HepG2 (cell line): ENCODE measurements around the gene HMCN1. TPM values are rescaled to one million over a fixed set of nuclear protein-coding genes. Genes with fewer than 3 reads are reported as not detected.

Experiments
- ATAC-seq: fragments of 200-7000 bp; cut with Tn5 transposase; 3 replicates; pipeline ENCODE4 v1.9.1; 2020; ENCODE audit warnings: mild to moderate bottlenecking, moderate library complexity
- BruUV-seq: library from RNA; stranded (reverse); fragments of 400-500 nt; replicated peaks from 2 replicates; lab custom pipeline; 2021; lab: Mats Ljungman, UMichigan
- CTCF ChIA-PET: fragments of 300-600 bp; formaldehyde crosslinking; extraction: SDS; loops from one replicate; lab custom pipeline; 2021; ENCODE audit warnings: low total read pairs, inconsistent platforms, low intra/inter-chr PET ratio; lab: Yijun Ruan, JAX
- POLR2A ChIA-PET: fragments of 350-600 bp; sonication (Branson Sonifier 250); formaldehyde crosslinking; loops from one replicate; lab custom pipeline; 2020; ENCODE audit warnings: antibody characterized with exemption, inconsistent platforms; lab: Yijun Ruan, JAX
- DNase-seq: peaks from one replicate; pipeline ENCODE4 v3.0.0-alpha.2; 2015; ENCODE audit warnings: low spot score
- FAIRE-seq: peaks from 3 replicates; lab custom pipeline; 2011; peaks lifted over from hg19 to GRCh38; lab: Jason Lieb, UNC
- H2AFZ ChIP-seq: one replicate; pipeline ENCODE4 v1.6.1; 2011; ENCODE audit warnings: low read length, inconsistent platforms
- H3K27ac ChIP-seq: fragments of 300-600 bp; 3 replicates; pipeline ENCODE4 v1.8.0; 2011; ENCODE audit warnings: mixed run types, mild to moderate bottlenecking, mixed read lengths, low read length, inconsistent platforms; ENCODE audit not compliant: insufficient read depth; ENCODE audit errors: extremely low read length
- H3K27me3 ChIP-seq, 2 experiments: fragments of 200-600 bp in 1 of 2; 2 replicates in 1 of 2; 3 replicates in 1 of 2; pipeline versions ENCODE4 v1.6.0 to v1.8.0; 2011; ENCODE audit warnings: low read length in 2 of 2, mild to moderate bottlenecking in 2 of 2, moderate library complexity in 2 of 2, inconsistent platforms in 1 of 2; ENCODE audit not compliant: insufficient read depth in 2 of 2, control insufficient read depth in 1 of 2
- H3K36me3 ChIP-seq, 2 experiments: fragments of 200-600 bp in 1 of 2; replicated peaks in 1 of 2; 2 replicates in 1 of 2; 3 replicates in 1 of 2; pipeline versions ENCODE4 v1.5.1 to v1.8.0; 2011; ENCODE audit warnings: low read length in 2 of 2, inconsistent platforms in 1 of 2; ENCODE audit not compliant: insufficient read depth in 2 of 2, control insufficient read depth in 1 of 2
- H3K4me1 ChIP-seq: 2 replicates; pipeline ENCODE4 v1.5.1; 2012; ENCODE audit warnings: low read length, inconsistent platforms; ENCODE audit not compliant: insufficient read depth
- H3K4me2 ChIP-seq: 2 replicates; pipeline ENCODE4 v1.6.0; 2011; ENCODE audit warnings: low read depth, low read length, inconsistent platforms
- H3K4me3 ChIP-seq, 3 experiments: fragments of 200-600 bp in 1 of 3; sonication (generic), shearing (Covaris generic) in 1 of 3; replicated peaks in 1 of 3; 2 replicates each; pipeline ENCODE4 v1.5.1; 2011 to 2016; ENCODE audit warnings: low read length in 3 of 3, inconsistent platforms in 2 of 3, low read depth in 2 of 3, mild to moderate bottlenecking in 2 of 3, control low read depth in 1 of 3, mixed read lengths in 1 of 3; ENCODE audit not compliant: insufficient read depth in 1 of 3
- H3K79me2 ChIP-seq: one replicate; pipeline ENCODE4 v1.6.1; 2011; ENCODE audit warnings: low read length, inconsistent platforms; ENCODE audit not compliant: insufficient read depth
- H3K9ac ChIP-seq: 2 replicates; pipeline ENCODE4 v1.6.0; 2011; ENCODE audit warnings: mild to moderate bottlenecking, low read depth, low read length, inconsistent platforms; ENCODE audit not compliant: insufficient read depth
- H3K9me3 ChIP-seq: 2 replicates; pipeline ENCODE4 v1.5.1; 2012; ENCODE audit warnings: mild to moderate bottlenecking, low read length
- H4K20me1 ChIP-seq: 2 replicates; pipeline ENCODE4 v1.6.0; 2011; ENCODE audit warnings: inconsistent platforms, mild to moderate bottlenecking, low read length, moderate library complexity; ENCODE audit not compliant: insufficient read depth
- AHR ChIP-seq: IDR thresholded peaks from 2 replicates; pipeline ENCODE4 v1.6.1; 2018; ENCODE audit warnings: missing genetic modification reagents, missing compliant biosample characterization
- DNMT1 ChIP-seq: sonication (generic); formaldehyde crosslinking; IDR thresholded peaks from 2 replicates; pipeline ENCODE4 v1.5.1; 2020; ENCODE audit warnings: mild to moderate bottlenecking, missing genetic modification reagents
- KLF13 ChIP-seq: sonication (generic); formaldehyde crosslinking; IDR thresholded peaks from 2 replicates; pipeline ENCODE4 v1.4.0; 2020; ENCODE audit warnings: mild to moderate bottlenecking, missing genetic modification reagents
- MAFK ChIP-seq, 2 experiments: IDR thresholded peaks in 1 of 2; conservative IDR thresholded peaks in 1 of 2; 2 replicates each; pipeline ENCODE4 v1.6.1; 2011; ENCODE audit warnings: improper control_type of control experiment in 2 of 2, low read length in 2 of 2
- MYC ChIP-seq: sonication (generic); formaldehyde crosslinking; IDR thresholded peaks from 2 replicates; pipeline ENCODE4 v1.9.0; 2021; ENCODE audit warnings: missing genetic modification reagents, borderline replicate concordance
- SMAD3 ChIP-seq: sonication (generic); formaldehyde crosslinking; IDR thresholded peaks from 2 replicates; pipeline ENCODE4 v1.4.0; 2020; ENCODE audit warnings: missing genetic modification reagents
- SMC3 ChIP-seq: IDR thresholded peaks from 2 replicates; pipeline ENCODE4 v1.6.1; 2011; ENCODE audit warnings: low read length, improper control_type of control experiment
- TGIF2 ChIP-seq: IDR thresholded peaks from 2 replicates; pipeline ENCODE4 v1.6.1; 2016; ENCODE audit warnings: control low read depth, missing compliant biosample characterization
- ZEB1 ChIP-seq: IDR thresholded peaks from 2 replicates; pipeline ENCODE4 v1.6.1; 2012; ENCODE audit warnings: mild to moderate bottlenecking, low read depth, inconsistent platforms; ENCODE audit not compliant: insufficient replicate concordance
- ZFP36L2 ChIP-seq: sonication (generic); formaldehyde crosslinking; IDR thresholded peaks from 2 replicates; pipeline ENCODE4 v1.4.0; 2020; ENCODE audit warnings: missing genetic modification reagents
- ZFP82 ChIP-seq: sonication (generic); formaldehyde crosslinking; IDR thresholded peaks from 2 replicates; pipeline ENCODE4 v1.5.1; 2020; ENCODE audit warnings: mild to moderate bottlenecking, missing genetic modification reagents, borderline replicate concordance
- ZNF24 ChIP-seq: fragments of 450-650 bp; IDR thresholded peaks from 2 replicates; pipeline ENCODE4 v1.6.1; 2017; ENCODE audit warnings: antibody characterized with exemption, mild to moderate bottlenecking
- ZNF282 ChIP-seq: fragments of 450-650 bp; IDR thresholded peaks from 2 replicates; pipeline ENCODE4 v1.6.1; 2018; ENCODE audit not compliant: partially characterized antibody
- ZNF296 ChIP-seq: sonication (generic); formaldehyde crosslinking; conservative IDR thresholded peaks from 2 replicates; pipeline ENCODE4 v1.5.0; 2020; ENCODE audit warnings: mild to moderate bottlenecking, missing genetic modification reagents
- ZNF34 ChIP-seq: sonication (generic); formaldehyde crosslinking; IDR thresholded peaks from 2 replicates; pipeline ENCODE4 v1.4.0; 2020; ENCODE audit warnings: mild to moderate bottlenecking, missing genetic modification reagents, borderline replicate concordance
- ZNF530 ChIP-seq: sonication (generic); formaldehyde crosslinking; IDR thresholded peaks from 2 replicates; pipeline ENCODE4 v1.5.0; 2020; ENCODE audit warnings: low read depth, mild to moderate bottlenecking, missing genetic modification reagents
- ZNF569 ChIP-seq: sonication (generic); formaldehyde crosslinking; IDR thresholded peaks from 2 replicates; pipeline ENCODE4 v1.5.0; 2020; ENCODE audit warnings: mild to moderate bottlenecking, missing genetic modification reagents, moderate library complexity, borderline replicate concordance
- ZNF660 ChIP-seq: sonication (generic); formaldehyde crosslinking; IDR thresholded peaks from 2 replicates; pipeline ENCODE4 v1.5.1; 2020; ENCODE audit warnings: mild to moderate bottlenecking, low read depth, missing genetic modification reagents, borderline replicate concordance
- ZNF747 ChIP-seq: sonication (generic); formaldehyde crosslinking; IDR thresholded peaks from 2 replicates; pipeline ENCODE4 v1.8.1; 2023; ENCODE audit warnings: missing genetic modification reagents, mild to moderate bottlenecking, borderline replicate concordance
- in situ Hi-C: cut with HindIII; loops from 2 replicates; pipeline ENCODE4 v1.10.0; 2017; ENCODE audit warnings: low pct_unique_long_range_greater_than_20kb; ENCODE audit not compliant: extremely low pct_ligation_motif_present
- intact Hi-C: fragments of 100-400 bp; cut with micrococcal nuclease; formaldehyde crosslinking; loops from one replicate; pipeline ENCODE4 v1.10.0; 2022; ENCODE audit not compliant: unreplicated experiment
- polyA plus RNA-seq, 8 experiments: library from polyadenylated mRNA; depleted of rRNA in 3 of 8; stranded (reverse) in 7 of 8; unstranded in 1 of 8; fragments of >200 nt; fragmentation: Illumina TruSeq in 4 of 8; extraction: Trizol in 4 of 8; gene quantifications; 2 replicates each; pipeline versions ENCODE4 v1.2.1 to v1.2.3, GENCODE V29; 2011 to 2016; ENCODE audit warnings: low read depth in 4 of 8, missing spikeins in 1 of 8, mixed read lengths in 1 of 8; ENCODE audit not compliant: insufficient read depth in 1 of 8
- total RNA-seq, 5 experiments: library from RNA; depleted of rRNA; stranded (reverse); fragments of >200 nt; fragmentation: Illumina TruSeq; extraction: Trizol; gene quantifications; 2 replicates each; pipeline ENCODE4 v1.2.3, GENCODE V29; 2016; ENCODE audit warnings: low read depth in 1 of 5
- TF ChIP-seq, protein P1 (sequence below): sonication (generic); formaldehyde crosslinking; IDR thresholded peaks from 2 replicates; pipeline ENCODE4 v1.4.0; 2020; ENCODE audit warnings: missing genetic modification reagents
- TF ChIP-seq, protein P2 (sequence below): IDR thresholded peaks from 2 replicates; pipeline ENCODE4 v1.6.1; 2016; ENCODE audit warnings: missing genetic modification reagents, missing compliant biosample characterization
- TF ChIP-seq, protein P3 (sequence below): sonication (generic); formaldehyde crosslinking; IDR thresholded peaks from 2 replicates; pipeline ENCODE4 v1.9.0; 2021; ENCODE audit warnings: missing genetic modification reagents, mild to moderate bottlenecking, borderline replicate concordance

Gene HMCN1
- total and polyA plus RNA-seq, 2 of the 13 experiments (the other 11 are each of a cell fraction or from before 2014, with no cell fraction given), result 0.03 TPM; not detected in 1

DNA sequence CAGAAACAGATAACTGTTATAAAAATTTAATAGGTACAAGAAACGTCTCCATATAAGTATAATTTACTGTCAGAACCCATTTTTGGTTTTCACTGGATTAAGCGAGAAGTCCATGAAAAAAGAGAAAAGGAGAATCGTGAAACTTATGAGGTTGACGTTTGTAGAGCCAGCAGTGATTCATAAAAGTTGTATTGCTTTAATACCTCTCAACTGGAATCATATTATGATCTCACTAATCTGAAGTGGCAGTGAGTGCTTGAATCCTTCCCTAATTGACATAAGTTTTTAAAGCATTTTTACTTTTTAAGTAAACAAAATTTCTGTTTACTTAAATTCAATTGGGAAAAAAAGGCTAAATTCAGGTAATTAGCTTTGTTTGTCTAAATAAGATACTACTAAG is 325.6 kb downstream of the HMCN1 start (continued):
- TF ChIP-seq, protein P1, sequence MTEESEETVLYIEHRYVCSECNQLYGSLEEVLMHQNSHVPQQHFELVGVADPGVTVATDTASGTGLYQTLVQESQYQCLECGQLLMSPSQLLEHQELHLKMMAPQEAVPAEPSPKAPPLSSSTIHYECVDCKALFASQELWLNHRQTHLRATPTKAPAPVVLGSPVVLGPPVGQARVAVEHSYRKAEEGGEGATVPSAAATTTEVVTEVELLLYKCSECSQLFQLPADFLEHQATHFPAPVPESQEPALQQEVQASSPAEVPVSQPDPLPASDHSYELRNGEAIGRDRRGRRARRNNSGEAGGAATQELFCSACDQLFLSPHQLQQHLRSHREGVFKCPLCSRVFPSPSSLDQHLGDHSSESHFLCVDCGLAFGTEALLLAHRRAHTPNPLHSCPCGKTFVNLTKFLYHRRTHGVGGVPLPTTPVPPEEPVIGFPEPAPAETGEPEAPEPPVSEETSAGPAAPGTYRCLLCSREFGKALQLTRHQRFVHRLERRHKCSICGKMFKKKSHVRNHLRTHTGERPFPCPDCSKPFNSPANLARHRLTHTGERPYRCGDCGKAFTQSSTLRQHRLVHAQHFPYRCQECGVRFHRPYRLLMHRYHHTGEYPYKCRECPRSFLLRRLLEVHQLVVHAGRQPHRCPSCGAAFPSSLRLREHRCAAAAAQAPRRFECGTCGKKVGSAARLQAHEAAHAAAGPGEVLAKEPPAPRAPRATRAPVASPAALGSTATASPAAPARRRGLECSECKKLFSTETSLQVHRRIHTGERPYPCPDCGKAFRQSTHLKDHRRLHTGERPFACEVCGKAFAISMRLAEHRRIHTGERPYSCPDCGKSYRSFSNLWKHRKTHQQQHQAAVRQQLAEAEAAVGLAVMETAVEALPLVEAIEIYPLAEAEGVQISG (CRISPR knock-in tag), result no peak
- no peak for TF ChIP-seq KLF13 (CRISPR knock-in tag)

DNA sequence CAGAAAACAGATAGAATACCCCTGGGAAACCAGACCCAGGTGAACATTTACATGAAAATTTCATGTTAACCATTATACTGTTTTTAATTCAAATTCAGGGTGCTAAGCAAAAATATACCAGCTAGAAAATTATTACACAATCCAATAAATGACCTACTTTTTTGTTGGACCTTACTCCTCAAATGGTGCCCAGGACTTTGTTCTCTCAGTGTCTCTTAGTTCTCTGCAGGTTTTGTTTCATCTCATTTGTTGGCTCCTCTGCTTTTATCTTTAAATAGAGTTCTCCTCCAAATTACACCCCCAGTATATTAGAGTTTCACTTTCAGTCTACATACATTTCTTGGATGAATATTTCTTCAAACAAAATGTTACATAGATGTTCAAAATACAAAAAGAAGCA is 326.0 kb downstream of the HMCN1 start:
- Histone ChIP-seq H3K9me3 (no peaks in the 10 kb centered on the region), H3K36me3 (no peaks in the 10 kb centered on the region), H4K20me1 (no peaks in the 10 kb centered on the region), H3K4me1 (no peaks in the 10 kb centered on the region), H3K79me2 (no peaks in the 10 kb centered on the region), H3K9ac (no peak overlapping the region), H3K27ac (no peak overlapping the region), H3K4me3 (no peak overlapping the region), H2AFZ (no peak overlapping the region), H3K27me3 (no peaks in the 10 kb centered on the region), H3K4me2 (no peak overlapping the region)
- BruUV-seq, result no TSS peak
- no peak for ATAC-seq
- no peak for DNase-seq
- FAIRE-seq, result no peak
- TF ChIP-seq ZNF24 (no peak), TGIF2 (CRISPR knock-in tag) (no peak), SMC3 (no peak), AHR (CRISPR knock-in tag) (no peak), SMAD3 (no peak), DNMT1 (CRISPR knock-in tag) (no peak), ZNF747 (CRISPR knock-in tag) (no peak), ZNF296 (CRISPR knock-in tag) (no peak), MAFK (conservative IDR thresholded peaks at IDR 0.05 in 1 of 2, IDR thresholded peaks at IDR 0.05 in 1 of 2; ENCODE audit: low read length in 2 of 2) (no peak), ZFP36L2 (CRISPR knock-in tag) (no peak), ZNF282 (no peak), ZFP82 (CRISPR knock-in tag) (no peak), ZNF660 (CRISPR knock-in tag) (no peak), ZEB1 (no peak), ZNF569 (CRISPR knock-in tag) (no peak), MYC (CRISPR knock-in tag) (no peak), ZNF530 (CRISPR knock-in tag) (no peak), ZNF34 (CRISPR knock-in tag) (no peak)
- TF ChIP-seq, protein P2, sequence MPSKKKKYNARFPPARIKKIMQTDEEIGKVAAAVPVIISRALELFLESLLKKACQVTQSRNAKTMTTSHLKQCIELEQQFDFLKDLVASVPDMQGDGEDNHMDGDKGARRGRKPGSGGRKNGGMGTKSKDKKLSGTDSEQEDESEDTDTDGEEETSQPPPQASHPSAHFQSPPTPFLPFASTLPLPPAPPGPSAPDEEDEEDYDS (CRISPR knock-in tag), result no peak
- TF ChIP-seq, protein P3, sequence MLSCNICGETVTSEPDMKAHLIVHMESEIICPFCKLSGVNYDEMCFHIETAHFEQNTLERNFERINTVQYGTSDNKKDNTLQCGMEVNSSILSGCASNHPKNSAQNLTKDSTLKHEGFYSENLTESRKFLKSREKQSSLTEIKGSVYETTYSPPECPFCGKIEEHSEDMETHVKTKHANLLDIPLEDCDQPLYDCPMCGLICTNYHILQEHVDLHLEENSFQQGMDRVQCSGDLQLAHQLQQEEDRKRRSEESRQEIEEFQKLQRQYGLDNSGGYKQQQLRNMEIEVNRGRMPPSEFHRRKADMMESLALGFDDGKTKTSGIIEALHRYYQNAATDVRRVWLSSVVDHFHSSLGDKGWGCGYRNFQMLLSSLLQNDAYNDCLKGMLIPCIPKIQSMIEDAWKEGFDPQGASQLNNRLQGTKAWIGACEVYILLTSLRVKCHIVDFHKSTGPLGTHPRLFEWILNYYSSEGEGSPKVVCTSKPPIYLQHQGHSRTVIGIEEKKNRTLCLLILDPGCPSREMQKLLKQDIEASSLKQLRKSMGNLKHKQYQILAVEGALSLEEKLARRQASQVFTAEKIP (CRISPR knock-in tag), result no peak
- CTCF ChIA-PET, result no interaction called here
- intact Hi-C loops (no loop called here), in situ Hi-C loops (no loop called here)
- POLR2A ChIA-PET, result no interaction called here
